ENCODE results near the gene ANKFY1. TPM values are rescaled to one million over a fixed set of nuclear protein-coding genes. Genes with fewer than 3 reads are reported as not detected.
A peak's percentile ranks its signal among the peaks of the same experiment; 100 is the strongest.
"Not testable (repeated sequence)": the region's sequence is repeated elsewhere in the genome, so short reads cannot be mapped to it uniquely, and the experiment has no call there.

The ANKFY1 gene
- total RNA-seq, 2 experiments from 2014 or later = 29.4 to 31.4 TPM

DNA sequence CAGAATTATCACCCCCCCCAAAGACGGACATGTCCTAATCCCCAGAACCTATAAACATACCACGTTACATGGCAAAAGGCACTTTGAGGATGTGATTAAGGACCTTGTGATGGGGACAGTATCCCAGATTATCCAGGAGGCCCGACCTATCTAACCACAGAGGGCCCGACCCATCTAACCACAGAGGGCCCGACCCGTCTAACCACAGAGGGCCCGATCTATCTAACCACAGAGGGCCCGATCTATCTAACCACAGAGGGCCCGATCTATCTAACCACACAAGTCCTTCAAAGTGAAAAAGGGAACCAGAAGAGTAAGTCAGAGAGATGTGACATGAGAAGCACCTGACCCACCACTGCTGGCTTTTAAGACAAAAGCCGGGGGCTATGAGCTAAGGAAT, 56.8 kb downstream of the ANKFY1 start:
- no peak overlapping the region for H3K27ac Mint-ChIP-seq
- H3K4me3 Mint-ChIP-seq = no peak overlapping the region
- H3K27me3 Mint-ChIP-seq = no peaks in the 10 kb centered on the region
- peaks cover 15% of the 10 kb centered on the region for H3K4me1 Mint-ChIP-seq
- DNase-seq = no peak
- H3K9me3 Mint-ChIP-seq = no peaks in the 10 kb centered on the region
- H3K36me3 Mint-ChIP-seq = peaks cover 26% of the 10 kb centered on the region

DNA sequence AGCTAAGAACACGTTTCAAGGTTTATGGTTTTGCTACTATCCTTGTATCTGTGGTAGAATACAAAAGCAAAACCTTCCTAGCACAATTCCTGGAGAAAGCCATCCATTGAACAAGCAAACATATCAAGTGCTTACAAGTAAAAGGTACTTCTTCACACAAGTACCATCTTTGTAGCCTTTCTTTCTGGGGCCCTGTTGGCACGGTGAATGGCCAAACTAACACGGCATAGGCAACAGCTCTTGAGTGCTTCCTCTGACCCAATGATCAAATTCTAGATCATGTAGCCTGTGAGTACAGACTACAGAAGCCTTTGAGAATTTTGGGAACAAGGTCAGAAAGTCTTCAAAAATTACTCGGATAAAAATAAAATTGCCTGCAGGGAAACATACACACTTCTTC, 57.9 kb downstream of the ANKFY1 start:
- Mint-ChIP-seq H3K4me3 (no peak overlapping the region), H3K27me3 (no peaks in the 10 kb centered on the region), H3K36me3 (peaks cover 26% of the 10 kb centered on the region), H3K4me1 (peaks cover 15% of the 10 kb centered on the region), H3K27ac (no peak overlapping the region), H3K9me3 (no peaks in the 10 kb centered on the region)
- no peak for DNase-seq

DNA sequence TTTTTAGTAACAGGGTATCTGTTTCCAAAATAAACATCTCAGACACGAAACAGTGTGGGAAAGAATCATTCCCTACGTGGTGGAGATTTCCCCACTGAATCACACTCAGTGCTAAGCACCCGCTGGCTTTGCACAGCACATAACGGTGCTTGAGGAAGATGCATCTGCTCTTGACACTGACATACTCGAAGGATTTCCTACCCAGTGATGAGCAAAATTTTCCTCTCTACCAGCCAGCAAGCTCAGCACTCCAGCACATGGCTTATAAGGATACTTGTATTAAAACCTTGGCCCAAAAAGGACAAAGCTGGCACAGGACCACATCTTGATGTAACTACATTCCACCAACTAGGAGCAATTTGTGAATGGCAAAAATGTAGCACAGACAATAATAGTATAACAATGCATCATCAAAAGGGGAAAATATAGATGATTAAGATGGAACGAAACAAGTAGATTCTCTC, 59.0 kb downstream of the ANKFY1 start:
- Mint-ChIP-seq H3K27me3 (no peaks in the 10 kb centered on the region), H3K9me3 (no peaks in the 10 kb centered on the region), H3K36me3 (peaks cover 26% of the 10 kb centered on the region), H3K27ac (peak overlapping the region; percentile 20), H3K4me3 (no peak overlapping the region), H3K4me1 (peaks cover 15% of the 10 kb centered on the region)
- DNase-seq = no peak

DNA sequence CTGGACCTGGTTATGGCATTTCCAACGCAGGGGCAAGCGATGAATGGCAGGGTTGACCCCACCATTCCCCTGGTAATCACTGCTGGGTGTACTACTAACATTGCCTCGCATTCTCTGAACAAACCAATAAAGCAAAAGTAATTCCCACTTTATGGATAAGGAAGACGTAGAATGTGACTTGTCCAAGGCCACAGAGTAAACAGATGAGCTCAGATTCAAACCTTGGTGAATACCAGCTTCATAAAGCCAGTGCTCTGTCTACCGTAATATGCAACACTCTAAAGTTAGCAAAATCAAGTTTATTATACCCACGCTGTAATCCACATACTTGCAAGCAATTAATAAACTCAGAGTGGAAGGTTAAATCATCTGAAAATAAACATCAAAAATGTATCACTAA, 59.6 kb downstream of the ANKFY1 start:
- H3K27ac Mint-ChIP-seq = no peak overlapping the region
- no peak overlapping the region for H3K4me3 Mint-ChIP-seq
- no peaks in the 10 kb centered on the region for H3K27me3 Mint-ChIP-seq
- peaks cover 17% of the 10 kb centered on the region for H3K4me1 Mint-ChIP-seq
- H3K9me3 Mint-ChIP-seq = no peaks in the 10 kb centered on the region
- DNase-seq = no peak
- H3K36me3 Mint-ChIP-seq = peaks cover 22% of the 10 kb centered on the region

DNA sequence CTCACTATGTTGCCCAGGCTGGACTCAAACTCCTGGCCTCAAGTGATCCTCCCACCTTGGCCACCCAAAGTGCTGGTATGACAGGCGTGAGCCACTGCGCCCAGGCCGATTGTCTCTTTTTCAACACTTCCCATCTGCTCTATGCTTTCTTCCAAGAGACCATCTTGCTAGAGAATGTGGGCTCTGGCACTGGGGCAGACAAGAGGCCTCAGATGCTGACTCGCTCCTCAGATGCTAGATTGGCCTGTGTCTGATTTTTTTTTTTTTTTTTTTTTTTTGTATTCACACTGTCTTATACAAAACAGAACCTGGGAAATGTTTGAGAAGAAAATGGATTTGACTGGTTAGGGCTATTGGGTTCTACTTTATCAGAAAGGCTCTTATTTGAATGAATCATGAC, 62.6 kb downstream of the ANKFY1 start:
- peaks cover 6% of the 10 kb centered on the region for H3K4me1 Mint-ChIP-seq
- H3K27ac Mint-ChIP-seq = no peak overlapping the region
- no peaks in the 10 kb centered on the region for H3K9me3 Mint-ChIP-seq
- no peak overlapping the region for H3K4me3 Mint-ChIP-seq
- peaks cover 21% of the 10 kb centered on the region for H3K36me3 Mint-ChIP-seq
- no peak for DNase-seq
- H3K27me3 Mint-ChIP-seq = no peaks in the 10 kb centered on the region

DNA sequence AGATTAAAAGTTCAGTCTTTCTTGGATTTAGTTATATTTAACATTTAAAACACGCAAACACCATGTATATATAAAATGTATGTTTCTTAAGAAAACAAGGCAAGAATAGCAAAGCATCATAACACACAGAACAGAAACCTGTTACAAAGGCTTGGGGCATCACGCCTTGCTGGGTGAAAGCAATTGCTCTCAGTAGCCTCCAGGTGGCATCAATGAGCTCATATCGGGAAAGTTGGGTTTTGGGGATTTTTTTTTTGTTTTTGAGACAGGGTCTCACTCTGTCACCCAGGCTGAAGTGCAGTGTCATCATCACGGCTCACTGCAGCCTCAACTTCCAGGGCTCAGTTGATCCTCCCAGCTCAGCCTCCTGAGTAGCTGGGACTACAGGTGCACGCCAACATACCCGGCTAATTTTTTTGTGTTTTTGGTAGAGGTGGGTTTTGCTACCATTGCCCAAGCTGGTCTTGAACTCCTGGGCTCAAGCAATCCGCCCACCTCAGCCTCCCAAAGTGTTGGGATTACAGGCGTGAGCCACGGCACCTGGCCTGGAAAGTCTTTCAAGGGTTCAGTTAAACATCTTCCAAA, 63.9 kb downstream of the ANKFY1 start:
- H3K4me3 Mint-ChIP-seq = no peak overlapping the region
- no peak overlapping the region for H3K27ac Mint-ChIP-seq
- DNase-seq = peak; percentile 27
- H3K9me3 Mint-ChIP-seq = no peaks in the 10 kb centered on the region
- H3K36me3 Mint-ChIP-seq = peaks cover 27% of the 10 kb centered on the region
- H3K27me3 Mint-ChIP-seq = no peaks in the 10 kb centered on the region
- peaks cover 6% of the 10 kb centered on the region for H3K4me1 Mint-ChIP-seq

DNA sequence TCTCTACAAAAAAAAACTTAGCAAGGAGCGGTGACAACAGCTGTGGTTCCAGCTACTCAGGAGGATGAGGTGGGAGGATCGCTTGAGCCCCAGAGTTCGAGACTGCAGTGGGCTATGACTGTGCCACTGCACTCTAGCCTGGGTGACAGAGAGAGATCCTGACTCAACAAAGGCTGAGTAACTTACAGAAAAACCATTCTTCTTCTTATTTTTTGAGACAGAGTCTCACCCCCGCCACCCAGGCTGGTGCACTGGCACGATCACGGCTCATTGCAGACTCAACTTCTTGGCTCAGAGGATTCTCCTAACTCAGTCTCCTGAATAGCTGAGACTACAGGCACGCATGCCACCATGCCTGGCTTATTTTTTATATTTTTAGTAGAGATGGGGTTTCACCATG, 64.8 kb downstream of the ANKFY1 start:
- no peak overlapping the region for H3K4me3 Mint-ChIP-seq
- no peak for DNase-seq
- no peaks in the 10 kb centered on the region for H3K9me3 Mint-ChIP-seq
- peaks cover 28% of the 10 kb centered on the region for H3K36me3 Mint-ChIP-seq
- no peaks in the 10 kb centered on the region for H3K27me3 Mint-ChIP-seq
- H3K27ac Mint-ChIP-seq = no peak overlapping the region
- H3K4me1 Mint-ChIP-seq = peaks cover 4% of the 10 kb centered on the region

DNA sequence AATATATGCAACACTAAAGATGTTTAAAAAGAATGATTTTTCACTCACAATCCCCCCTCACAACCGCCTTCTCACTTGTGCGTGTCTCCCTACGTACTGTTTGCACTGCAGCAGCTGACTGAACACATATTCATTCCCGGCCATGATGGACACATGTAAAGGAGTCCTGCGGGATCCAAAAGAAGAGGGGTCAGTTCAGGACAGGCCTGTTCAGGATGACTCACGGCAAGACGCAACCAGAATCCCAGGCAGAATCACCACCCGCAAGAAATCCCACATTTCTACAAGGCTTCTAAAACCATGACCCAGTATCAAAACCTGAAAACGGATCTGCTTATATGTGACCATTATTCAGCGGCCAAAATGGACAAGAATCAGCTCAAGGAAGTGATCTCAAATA, 68.5 kb downstream of the ANKFY1 start:
- Mint-ChIP-seq H3K4me1 (peaks cover 4% of the 10 kb centered on the region), H3K27ac (no peak overlapping the region), H3K4me3 (no peak overlapping the region), H3K9me3 (no peaks in the 10 kb centered on the region), H3K36me3 (peaks cover 28% of the 10 kb centered on the region), H3K27me3 (no peaks in the 10 kb centered on the region)
- no peak for DNase-seq

DNA sequence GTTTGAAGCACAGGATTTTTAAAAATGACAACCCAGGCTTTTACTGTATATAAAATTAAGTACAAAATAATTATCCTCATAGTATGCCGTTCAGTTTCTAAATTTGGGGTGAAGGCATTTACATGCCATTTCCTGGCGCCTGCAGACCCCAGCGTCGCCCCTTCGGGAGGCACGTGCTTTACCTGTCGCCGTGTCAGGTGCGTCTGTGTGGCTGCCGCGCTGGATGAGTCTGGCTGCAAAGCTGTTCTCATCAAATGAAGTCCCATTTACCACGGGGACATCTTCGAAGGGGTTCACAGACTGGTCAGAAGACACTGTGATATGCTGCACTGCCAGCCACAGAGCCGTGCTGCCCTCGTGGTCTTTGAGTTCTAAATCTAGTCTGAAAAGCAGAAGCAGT, 69.0 kb downstream of the ANKFY1 start:
- Mint-ChIP-seq H3K27me3 (no peaks in the 10 kb centered on the region), H3K27ac (no peak overlapping the region), H3K36me3 (peaks cover 31% of the 10 kb centered on the region), H3K4me3 (no peak overlapping the region), H3K4me1 (peaks cover 4% of the 10 kb centered on the region), H3K9me3 (no peaks in the 10 kb centered on the region)
- DNase-seq = no peak

DNA sequence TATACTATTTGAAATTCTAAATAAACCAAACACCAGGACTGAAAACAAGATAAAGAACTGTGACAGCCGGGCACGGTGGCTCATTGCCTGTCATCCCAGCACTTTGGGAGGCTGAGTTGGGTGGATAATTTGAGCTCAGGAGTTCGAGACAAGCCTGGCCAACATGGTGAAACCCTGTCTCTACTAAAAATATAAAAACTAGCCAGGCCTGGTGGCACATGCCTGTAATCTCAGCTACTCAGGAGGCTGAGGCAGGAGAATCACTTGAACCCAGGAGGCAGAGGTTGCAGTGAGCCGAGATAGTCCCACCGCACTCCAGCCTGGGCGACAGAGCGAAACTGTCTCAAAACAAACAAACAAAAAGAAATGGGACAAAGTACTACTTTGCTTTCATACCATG, 73.0 kb downstream of the ANKFY1 start:
- not testable (repeated sequence) for DNase-seq, H3K27me3 Mint-ChIP-seq, H3K4me3 Mint-ChIP-seq, H3K4me1 Mint-ChIP-seq, H3K9me3 Mint-ChIP-seq, H3K27ac Mint-ChIP-seq
- H3K36me3 Mint-ChIP-seq = peaks cover 20% of the 10 kb centered on the region

DNA sequence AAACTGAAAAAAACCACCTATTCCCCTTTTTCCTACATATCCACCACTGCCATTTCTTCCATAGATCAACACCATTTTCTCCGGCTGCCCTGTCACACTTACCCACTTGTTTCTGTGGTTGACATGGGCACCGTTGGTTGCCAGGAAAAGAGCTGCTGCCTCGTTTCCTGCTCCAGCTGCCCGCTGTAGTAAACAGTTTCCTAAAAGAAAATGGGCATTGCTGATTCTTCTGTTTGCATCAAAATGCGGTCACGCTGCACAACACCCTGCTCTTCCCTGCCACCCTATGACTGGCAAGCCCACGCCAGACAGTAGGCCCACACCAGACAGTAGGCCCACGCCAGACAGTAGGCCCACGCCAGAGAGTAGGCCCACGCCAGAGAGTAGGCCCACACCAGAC, 74.5 kb downstream of the ANKFY1 start:
- Mint-ChIP-seq H3K4me1 (peaks cover 4% of the 10 kb centered on the region), H3K27me3 (no peaks in the 10 kb centered on the region), H3K36me3 (peaks cover 9% of the 10 kb centered on the region), H3K9me3 (no peaks in the 10 kb centered on the region), H3K27ac (peak overlapping the region; percentile 34), H3K4me3 (no peak overlapping the region)
- no peak for DNase-seq

DNA sequence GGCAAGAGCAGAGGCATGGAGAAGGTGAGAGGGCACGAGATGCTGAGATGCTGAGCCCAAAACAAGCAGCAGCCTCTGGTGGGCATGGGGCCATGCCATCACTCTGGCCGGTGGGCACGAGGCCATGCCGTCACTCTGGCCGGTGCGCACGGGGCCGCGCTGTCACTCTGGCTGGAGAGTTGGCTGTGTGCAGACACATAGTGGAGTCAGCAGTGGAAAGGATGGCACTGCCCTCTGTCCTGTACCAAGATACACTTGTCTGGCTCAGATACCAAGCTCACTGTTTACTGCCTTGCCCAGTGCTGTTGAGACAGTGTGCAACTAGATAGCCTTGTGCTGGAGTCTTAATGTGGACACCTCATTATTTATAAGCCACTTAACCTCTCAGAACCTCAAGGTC, 75.7 kb downstream of the ANKFY1 start:
- Mint-ChIP-seq H3K4me3 (no peak overlapping the region), H3K4me1 (peaks cover 4% of the 10 kb centered on the region), H3K27ac (no peak overlapping the region)

DNA sequence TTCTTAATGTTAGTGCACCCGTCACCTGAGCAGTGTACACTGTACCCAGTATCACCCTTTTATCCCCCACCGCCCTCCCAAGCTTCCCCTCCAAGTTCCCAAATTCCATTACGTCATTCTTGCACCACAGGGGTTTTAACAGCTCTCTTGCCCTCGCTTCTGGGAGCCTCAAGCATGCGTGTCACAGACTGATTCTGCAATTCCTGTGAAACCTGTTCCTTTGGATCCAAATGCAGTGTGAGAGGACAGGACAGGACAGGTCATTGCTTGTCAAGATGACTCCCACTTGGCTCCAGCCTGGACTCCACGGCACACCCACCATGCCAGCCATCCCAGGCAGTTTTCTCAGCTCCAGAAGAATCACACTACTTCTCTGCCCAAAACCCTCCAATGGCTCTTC, 76.7 kb downstream of the ANKFY1 start:
- H3K4me3 Mint-ChIP-seq = no peak overlapping the region
- no peaks in the 10 kb centered on the region for H3K27me3 Mint-ChIP-seq
- no peak for DNase-seq
- peaks cover 22% of the 10 kb centered on the region for H3K36me3 Mint-ChIP-seq
- peaks cover 4% of the 10 kb centered on the region for H3K4me1 Mint-ChIP-seq
- no peak overlapping the region for H3K27ac Mint-ChIP-seq
- no peaks in the 10 kb centered on the region for H3K9me3 Mint-ChIP-seq

More for the DNA sequence above, 75.7 kb downstream of the ANKFY1 start:
- no peak for DNase-seq
- no peaks in the 10 kb centered on the region for H3K9me3 Mint-ChIP-seq
- H3K36me3 Mint-ChIP-seq = peaks cover 14% of the 10 kb centered on the region
- H3K27me3 Mint-ChIP-seq = no peaks in the 10 kb centered on the region

DNA sequence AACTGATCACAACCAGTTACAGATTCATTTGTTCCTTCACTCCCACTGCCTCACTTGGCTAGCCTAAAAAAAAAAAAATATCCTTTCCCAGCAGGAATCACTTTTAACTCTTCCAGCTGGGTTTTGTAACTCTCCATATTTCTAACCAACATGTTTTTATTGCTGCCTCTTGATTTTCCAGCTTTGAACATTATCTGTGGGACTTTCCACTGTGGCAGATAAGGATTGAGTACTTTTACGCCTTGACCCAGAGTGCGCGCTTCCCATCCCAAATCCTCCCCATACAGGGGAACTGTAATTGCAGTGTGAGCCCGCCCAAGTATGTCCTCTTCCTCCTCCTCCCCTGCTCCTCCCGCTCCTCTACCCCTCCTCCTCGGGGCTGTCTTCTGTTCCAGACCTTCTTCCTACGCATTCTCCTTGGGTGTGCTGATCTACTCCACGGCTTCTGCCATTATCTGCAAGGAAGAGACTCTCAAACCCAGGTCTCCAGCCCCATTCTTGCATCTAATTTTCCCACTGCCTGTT, 77.4 kb downstream of the ANKFY1 start:
- Mint-ChIP-seq H3K36me3 (peaks cover 23% of the 10 kb centered on the region), H3K9me3 (no peaks in the 10 kb centered on the region), H3K4me1 (peaks cover 4% of the 10 kb centered on the region), H3K4me3 (no peak overlapping the region), H3K27ac (no peak overlapping the region), H3K27me3 (no peaks in the 10 kb centered on the region)
- DNase-seq = no peak

DNA sequence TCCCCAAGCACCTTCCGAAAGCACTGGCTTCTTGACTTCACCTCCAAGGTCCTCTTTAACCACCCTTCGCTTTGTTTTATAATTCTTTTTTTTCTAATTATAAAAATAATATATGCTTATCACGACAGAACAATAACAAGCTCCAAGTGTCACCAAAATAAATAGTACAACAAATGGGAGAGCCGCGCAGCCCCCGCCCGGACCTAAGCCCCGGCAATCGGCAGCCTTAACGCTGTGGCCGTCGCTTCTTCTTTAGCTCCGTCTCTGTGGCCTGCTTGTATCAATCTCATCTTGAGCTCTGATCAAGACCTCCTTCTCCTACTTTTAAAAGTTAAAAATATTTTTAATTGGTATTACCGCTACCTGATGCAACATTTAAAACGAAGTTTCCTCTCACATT, 78.1 kb downstream of the ANKFY1 start:
- Mint-ChIP-seq H3K4me3 (no peak overlapping the region), H3K4me1 (peaks cover 4% of the 10 kb centered on the region), H3K9me3 (no peaks in the 10 kb centered on the region), H3K36me3 (peaks cover 23% of the 10 kb centered on the region), H3K27me3 (no peaks in the 10 kb centered on the region), H3K27ac (no peak overlapping the region)
- DNase-seq = no peak

DNA sequence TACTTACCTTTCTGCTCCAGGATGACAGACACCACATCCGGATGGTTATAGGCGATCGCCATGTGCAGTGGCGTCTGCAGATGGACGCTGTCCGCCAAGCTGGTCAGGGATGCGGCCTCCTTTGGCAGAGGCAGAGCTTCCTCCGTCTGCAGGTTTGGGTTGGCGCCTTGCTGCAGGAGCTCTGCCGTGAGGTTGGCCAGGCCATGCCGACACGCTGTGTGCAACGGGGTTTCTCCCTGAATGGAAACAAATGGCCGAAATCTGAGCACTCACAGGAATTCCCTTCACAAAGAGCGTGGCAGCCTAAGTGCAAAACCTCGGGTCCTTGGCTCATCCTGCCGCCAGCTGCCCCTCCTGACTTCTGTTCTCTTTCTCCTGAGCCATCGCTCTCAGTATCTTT, 79.0 kb downstream of the ANKFY1 start:
- no peak for DNase-seq
- H3K27ac Mint-ChIP-seq = no peak overlapping the region
- H3K4me1 Mint-ChIP-seq = peaks cover 4% of the 10 kb centered on the region
- H3K9me3 Mint-ChIP-seq = no peaks in the 10 kb centered on the region
- no peaks in the 10 kb centered on the region for H3K27me3 Mint-ChIP-seq
- H3K36me3 Mint-ChIP-seq = peaks cover 21% of the 10 kb centered on the region
- H3K4me3 Mint-ChIP-seq = no peak overlapping the region
